Stimulated activated CD8-positive, alpha-beta memory T cell treated with anti-CD3 and anti-CD28 coated beads, Interleukin-12 subunit alpha, Interleukin-12 subunit beta, amount 100 ng/mL, for 24 hours (primary cell): ENCODE results near the gene DNAJB8.

Source experiments
- DNase-seq: peaks from one replicate; pipeline ENCODE4 v3.0.0-alpha.2; 2020; ENCODE audit errors: extremely low read depth

The DNAJB8 gene

GRCh38 chr3:128468285-128468790 lies 1.6 kb upstream of the DNAJB8 start:
- DNase-seq, result no peak

DNA sequence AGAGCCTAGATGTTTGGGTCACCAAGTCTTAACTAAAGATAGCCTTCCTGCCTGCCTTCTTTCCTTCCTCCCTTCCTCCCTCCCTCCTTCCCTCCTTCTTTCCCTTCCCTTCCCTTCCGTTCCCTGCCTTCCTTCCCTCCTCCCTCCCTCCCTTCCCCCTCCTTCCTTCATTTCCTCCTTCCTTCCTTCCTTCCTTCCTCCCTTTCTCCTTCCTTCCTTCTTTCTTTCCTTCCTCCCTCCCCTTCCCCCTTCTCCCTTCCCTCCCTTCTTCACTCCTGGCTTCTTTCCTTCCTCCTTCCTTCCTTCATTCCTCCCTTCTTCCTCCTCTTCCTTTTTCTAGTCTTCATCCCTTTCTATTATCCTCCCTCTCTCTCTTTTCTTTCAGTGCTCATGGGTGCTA lies 2.0 kb downstream of the DNAJB8 start:
- no peak for DNase-seq

DNA sequence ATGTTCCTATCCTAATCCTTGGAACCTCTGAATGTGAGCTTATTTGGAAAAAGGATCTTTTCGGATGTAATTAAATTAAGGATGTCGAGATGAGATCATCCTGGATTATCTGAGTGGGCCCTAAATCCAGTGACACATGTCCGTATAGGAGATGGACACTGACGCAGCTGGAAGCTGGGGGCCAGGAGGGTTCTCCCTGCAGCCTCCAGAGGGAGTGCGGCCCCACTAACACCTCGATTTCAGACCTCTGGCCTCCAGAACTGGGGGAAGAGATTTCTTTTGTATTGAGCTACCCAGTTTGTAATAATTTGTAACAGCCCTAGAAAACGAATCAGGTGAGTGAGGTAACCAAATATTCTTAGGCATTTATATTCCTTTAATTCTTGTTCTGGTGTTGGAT lies 2.5 kb downstream of the DNAJB8 start:
- no peak for DNase-seq

DNA sequence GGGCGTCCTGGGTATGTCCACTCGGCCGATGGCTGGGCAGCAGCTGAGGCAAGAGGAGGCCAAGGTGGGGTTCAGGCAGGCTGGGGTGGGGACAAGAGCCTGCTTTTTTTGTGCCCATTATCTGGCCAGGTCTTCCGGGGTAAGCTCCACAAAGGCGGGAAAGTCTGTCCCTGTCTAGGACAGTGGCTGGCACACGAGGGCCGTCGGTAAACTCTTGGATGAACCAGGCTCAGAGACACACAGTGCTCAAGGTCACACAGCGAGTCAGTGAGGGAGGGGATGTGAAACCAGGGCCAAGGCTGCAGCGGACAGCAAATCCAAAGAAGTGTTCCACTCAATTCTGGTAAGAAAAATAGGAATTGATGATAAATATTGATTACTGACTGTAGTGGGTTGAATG lies 2.9 kb downstream of the DNAJB8 start:
- DNase-seq, result no peak

- DNase-seq, result no peak
These were observed 3.3 kb downstream of the DNAJB8 start for GRCh38 chr3:128463354-128463753.

DNA sequence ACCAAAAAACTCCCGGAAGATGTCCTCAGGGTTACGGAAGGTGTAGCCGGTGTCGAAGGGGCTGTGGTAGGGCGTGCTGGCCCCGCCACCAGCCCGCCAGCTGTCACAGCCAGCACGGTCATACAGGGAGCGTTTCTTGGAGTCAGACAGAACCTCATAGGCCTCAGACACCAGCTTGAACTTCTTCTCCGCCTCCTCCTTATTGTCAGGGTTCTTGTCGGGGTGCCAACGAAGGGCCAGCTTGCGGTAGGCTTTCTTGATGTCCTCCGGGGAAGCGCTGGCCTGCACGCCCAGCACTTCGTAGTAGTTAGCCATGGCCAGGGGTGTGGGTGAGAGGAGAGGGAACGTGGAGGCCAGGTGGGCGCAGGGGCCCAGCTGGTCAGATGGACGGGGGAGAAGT lies 3.8 kb downstream of the DNAJB8 start:
- DNase-seq, result no peak

DNA sequence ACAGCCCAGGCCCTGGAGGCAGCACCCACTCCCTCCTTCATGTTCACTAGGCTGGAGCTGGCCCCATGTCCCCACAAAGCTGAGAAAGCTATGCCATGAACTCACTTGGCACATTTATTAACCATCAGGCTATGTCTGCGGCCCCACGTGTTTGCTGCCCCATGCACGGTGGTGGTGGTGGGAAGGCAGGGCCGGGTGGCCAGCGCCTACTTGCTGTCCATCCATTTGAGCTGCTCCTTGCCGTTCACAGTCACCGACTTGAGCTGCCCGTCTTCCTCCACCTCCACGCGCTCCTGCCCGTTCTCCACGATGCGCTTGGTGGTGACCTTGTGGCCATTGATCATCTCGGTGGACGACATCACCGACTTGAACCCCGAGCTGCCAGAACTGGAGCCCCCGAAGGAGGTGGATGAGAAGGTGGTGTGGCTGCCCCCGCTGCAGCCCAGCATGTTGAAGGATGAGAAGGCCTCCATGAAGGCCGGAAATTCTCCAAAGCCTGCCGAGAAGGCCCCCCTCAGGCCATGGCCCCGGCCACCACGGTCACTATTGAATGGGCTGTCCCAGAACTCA lies 4.3 kb downstream of the DNAJB8 start:
- DNase-seq, result no peak

DNA sequence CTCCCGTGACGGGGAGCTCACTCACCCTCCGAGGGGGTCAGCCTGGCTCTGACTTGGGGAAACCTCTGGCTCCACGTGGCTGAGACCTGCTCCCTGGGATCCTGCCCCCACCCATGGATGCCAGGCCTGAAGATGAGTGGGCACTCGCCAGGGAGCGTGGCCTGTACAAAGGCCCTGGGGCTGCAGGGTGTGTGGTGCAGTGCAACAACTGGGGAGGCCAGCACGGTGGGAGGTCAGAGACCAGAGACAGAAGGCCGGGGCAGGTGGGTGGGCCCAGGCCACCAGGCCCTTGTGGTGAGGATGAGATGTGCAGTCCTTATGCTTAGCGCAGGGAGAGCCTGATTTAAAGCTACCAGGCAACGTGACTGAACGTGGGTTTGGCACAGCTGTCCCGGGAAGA lies 5.0 kb downstream of the DNAJB8 start:
- DNase-seq, result no peak

GRCh38 chr3:128459461-128459820 lies 7.2 kb downstream of the DNAJB8 start:
- no peak for DNase-seq

DNA sequence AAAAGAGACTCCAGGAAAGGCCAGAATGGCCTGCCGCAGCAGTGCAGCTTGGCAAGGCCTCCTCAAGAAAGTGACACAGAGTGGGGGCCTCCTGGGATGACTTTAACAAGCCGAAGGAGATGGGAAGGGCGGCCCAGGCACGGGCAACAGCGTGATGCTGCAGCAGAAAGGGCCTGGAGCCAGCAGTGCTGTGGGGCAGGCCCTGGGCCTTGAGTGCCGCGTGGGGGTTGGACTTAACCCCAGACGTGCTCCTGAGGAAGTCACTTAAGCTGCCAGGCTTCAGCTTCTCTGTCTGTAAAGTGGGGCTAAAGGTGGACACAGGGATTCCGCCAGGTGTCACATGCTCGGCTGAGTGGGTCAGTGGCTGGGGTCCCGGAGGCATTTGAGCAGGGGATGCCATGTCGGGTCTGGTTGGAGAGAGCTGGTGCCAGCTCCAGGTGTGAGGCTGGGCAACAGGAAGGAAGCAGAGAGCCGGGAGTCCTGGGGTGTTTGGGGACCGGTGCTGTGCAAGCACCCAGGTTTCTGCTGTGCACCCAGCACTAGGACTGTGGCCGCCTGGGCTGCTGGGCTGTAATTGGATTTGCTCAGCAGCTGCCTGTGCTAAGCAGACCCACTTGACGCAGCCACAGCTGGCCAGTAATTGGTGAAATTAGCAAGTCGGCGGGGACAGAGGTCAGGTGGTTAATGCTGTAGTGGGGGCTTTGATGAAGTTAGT lies 7.8 kb downstream of the DNAJB8 start:
- no peak for DNase-seq

- DNase-seq, result no peak
These were observed 8.8 kb downstream of the DNAJB8 start for GRCh38 chr3:128457937-128458336.

DNA sequence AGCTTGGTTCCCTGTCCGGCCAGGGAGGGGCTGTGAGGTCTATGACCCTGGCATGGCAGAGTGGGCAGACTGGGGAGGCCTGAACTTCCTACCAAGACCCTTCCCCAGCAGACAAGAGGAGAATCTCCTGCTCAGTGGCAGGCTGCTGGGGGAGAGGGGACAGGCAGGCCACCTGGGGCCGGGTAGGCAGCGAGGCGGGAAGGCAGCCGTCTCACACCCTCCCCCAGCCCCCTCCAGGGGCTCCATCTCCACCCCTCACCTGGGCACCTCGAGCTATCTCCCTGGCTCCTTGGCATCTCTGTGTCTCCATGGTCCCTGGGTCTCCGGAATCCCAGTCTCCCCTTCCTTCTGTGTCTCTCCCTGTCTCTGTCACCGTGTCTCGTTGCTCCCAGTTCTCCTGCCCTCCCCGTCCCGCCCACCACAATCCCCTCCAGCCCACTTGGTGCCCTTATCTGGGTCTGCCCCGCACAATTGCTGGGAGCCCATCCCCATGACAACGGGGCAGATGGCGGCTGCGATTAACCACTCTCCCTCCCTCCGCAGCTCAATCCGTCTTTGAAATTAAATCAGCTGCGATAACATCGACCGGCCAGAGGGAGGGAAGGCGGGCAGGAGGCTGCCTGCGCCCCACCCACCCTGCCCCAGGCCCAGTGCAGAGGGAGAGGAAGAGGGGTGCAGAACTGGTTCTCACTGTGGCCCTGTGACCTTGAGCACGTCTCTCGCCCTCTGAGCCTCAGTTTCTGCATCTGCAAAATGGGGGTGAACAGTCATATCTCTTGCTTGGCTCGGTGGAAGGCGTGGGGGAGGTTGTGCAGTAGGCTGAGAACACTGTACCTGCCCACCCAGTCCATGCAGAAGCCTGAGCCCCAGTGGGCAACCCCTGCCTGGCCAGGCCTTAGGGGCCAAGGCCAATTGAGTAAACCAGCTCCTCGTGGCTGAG lies 9.6 kb downstream of the DNAJB8 start:
- DNase-seq, result no peak

DNA sequence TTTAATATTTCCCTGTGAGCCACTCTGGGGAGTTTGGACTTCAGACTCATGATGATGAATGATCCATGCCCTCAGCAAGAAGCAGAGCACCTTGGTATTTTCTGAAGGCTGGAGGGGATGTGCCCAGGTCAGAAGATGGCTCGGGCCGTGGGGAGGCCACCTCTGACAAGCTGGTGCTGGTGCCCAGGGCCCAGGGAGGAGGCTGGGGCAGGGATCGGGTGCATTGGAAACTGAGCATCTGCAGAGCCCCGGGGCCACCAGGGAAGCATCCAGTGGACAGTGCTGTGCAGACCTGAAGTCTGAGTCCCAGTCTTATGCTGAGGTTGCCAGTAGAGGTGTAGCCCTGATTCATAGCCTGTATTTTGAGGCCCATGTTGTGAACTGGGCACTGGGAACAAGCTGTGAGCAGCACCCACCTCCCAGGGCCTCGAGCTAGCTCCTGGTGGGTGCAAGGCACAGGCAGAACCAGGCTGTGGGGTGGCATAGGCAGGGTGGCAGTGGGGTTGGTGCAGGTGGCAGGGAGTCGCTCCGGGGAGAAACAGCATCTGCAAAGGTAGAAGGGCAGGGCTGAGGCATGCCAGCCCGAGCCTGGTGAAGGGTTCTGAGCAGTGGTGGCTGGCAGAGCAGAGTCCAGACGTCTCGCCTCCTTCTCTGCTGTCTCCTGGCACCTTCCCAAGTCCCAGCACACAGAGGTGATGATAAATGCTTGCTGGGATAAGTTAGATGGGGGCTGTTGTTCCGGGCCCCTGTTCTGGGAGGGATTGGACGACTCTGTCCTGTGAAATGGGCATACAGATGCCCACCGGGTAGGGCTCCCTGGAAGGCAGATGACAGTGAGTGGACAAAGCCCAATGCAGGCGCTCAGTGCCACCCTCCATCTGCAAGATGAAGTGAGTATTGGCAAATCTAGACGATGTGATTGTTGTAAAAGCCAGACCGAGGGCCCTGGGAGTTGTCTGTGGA lies 10.6 kb downstream of the DNAJB8 start:
- no peak for DNase-seq

GRCh38 chr3:128455116-128455515 lies 11.6 kb downstream of the DNAJB8 start:
- DNase-seq, result no peak

DNA sequence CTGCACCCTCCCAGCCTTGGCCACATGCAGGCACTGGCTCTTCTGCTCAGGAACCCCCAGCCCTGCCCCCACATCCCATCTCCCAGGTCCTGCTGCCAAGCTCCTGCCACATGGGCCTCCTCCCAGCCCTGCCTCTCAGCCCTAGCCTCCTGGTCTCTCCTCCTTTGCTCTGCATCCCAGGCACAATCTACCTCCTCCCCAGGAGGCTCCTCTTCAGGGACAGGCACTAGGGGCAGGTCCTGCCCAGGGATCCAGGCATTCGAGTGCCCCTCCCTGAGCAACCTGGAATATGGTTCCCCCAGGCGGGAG lies 12.4 kb downstream of the DNAJB8 start:
- no peak for DNase-seq

DNA sequence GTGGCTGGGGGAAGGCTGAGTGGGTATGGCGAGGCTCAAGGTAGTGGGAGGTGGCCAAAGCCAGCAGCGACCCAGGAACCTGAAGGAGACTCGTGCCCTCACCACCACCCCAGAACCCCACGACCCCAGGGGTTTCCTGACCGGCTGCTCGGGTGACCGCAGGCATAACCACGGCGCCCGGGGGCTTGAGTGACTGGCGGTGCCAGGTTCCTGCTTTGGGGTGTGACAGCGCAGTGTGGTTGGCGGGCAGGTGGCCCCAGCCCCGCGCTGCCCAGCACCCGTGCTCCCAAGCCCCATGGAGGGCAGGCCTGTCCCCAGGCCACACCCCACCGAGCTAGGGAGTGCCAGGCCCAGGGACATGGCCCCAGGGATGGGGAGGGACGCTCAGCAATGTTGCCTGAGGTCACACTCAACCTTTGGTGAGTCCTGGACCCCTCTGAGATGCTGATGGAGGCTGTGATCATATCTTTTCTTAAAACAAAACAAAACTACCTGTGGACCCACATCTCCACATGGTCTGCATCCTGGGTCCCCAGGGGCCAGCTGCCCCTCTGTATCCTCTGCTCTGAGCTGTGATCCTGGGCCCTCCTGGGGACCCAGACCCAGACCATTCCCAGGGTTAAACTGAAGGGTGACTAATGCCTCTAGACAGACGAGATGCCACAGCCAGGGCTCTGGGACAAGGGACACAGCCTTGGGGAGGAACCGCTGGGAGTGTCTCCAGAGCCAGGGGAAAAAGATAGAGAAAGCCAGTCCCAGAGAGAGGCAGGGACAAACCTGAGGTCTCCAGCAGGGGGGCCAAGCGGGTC lies 13.0 kb downstream of the DNAJB8 start:
- no peak for DNase-seq

- no peak for DNase-seq
These were observed 13.9 kb downstream of the DNAJB8 start for GRCh38 chr3:128452678-128453275.

DNA sequence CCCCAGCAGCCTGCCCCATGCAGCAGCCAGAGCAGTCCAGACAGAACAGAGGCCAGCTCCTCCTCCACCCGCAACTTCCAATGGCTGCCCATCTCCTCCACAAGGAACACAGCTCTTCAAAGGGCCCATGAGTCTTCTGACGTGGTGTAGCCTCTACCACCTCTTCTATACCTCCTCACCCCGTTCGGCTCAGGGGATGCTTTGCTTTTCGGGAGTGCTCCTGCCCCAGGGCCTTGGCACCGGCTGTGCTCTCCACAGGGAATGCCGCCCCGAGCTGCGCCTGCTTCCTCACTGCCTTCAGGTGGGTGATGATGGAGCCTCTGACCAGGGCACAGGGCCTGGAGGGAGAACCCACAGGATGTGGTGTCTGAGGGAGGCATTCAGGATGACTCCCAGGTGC lies 14.6 kb downstream of the DNAJB8 start:
- DNase-seq, result no peak

GRCh38 chr3:128449111-128449638 lies 17.5 kb downstream of the DNAJB8 start:
- no peak for DNase-seq

- no peak for DNase-seq
These were observed 18.2 kb downstream of the DNAJB8 start for GRCh38 chr3:128448491-128448890.
